ENCODE data around the gene S100A8. TPM values are rescaled to one million over a fixed set of nuclear protein-coding genes. Genes with fewer than 3 reads are reported as not detected.

S100A8 gene
- total and polyA plus RNA-seq, 4 donors = 38.4 to 99.3 (median 41.9) TPM

DNA sequence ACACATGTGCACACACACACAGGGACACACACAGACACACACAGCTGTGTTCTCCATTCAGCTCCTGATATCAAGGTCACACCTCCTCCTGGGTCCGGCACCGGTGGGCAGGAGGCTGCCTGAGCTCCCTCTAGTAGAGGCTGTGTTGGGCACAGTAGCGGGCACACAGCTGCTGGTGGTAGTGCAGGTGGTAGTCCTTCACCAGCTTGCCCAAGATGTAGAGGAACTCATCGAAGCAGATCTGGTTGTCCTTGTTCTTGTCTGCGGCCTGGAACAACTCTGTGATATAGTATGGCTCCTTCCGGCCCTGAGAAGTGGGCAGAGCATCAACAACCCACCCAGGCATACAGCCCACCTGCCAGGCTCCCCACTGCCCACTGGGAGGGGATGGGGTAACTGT is 5.6 kb upstream of the S100A8 start:
- DNase-seq (ENCODE audit: low spot score) = peak; percentile 14
- Histone ChIP-seq H3K36me3 (ENCODE audit: control insufficient read depth in 4 of 4, insufficient read depth in 3 of 4, low read depth in 1 of 4, low read length in 3 of 4) (no peaks in the 10 kb centered on the region), H3K9me3 (ENCODE audit: control insufficient read depth in 4 of 4, low read length in 3 of 4) (no peaks in the 10 kb centered on the region), H3K4me1 (ENCODE audit: control insufficient read depth in 4 of 4, insufficient read depth in 4 of 4, low read length in 3 of 4) (no peaks in the 10 kb centered on the region), H3K9ac (ENCODE audit: low read depth in 1 of 2, low read length in 2 of 2) (peak overlapping the region in 1 of 2 donors; percentile 37), H3K4me3 (ENCODE audit: low read depth in 1 of 3, low read length in 3 of 3) (no peak overlapping the region), H3K27me3 (ENCODE audit: control insufficient read depth in 4 of 4, insufficient read depth in 4 of 4, low read length in 3 of 4) (peaks cover 0 to 5% (median 0%) of the 10 kb centered on the region in 4 donors), H3K27ac (ENCODE audit: low read depth in 1 of 2, low read length in 2 of 2) (no peak overlapping the region)
- TF ChIP-seq, protein P1, sequence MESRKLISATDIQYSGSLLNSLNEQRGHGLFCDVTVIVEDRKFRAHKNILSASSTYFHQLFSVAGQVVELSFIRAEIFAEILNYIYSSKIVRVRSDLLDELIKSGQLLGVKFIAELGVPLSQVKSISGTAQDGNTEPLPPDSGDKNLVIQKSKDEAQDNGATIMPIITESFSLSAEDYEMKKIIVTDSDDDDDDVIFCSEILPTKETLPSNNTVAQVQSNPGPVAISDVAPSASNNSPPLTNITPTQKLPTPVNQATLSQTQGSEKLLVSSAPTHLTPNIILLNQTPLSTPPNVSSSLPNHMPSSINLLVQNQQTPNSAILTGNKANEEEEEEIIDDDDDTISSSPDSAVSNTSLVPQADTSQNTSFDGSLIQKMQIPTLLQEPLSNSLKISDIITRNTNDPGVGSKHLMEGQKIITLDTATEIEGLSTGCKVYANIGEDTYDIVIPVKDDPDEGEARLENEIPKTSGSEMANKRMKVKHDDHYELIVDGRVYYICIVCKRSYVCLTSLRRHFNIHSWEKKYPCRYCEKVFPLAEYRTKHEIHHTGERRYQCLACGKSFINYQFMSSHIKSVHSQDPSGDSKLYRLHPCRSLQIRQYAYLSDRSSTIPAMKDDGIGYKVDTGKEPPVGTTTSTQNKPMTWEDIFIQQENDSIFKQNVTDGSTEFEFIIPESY (IDR thresholded peaks at IDR 0.05) = no peak
- TF ChIP-seq MAX (IDR thresholded peaks at IDR 0.05) = no peak
- TF ChIP-seq RXRA (IDR thresholded peaks at IDR 0.05) = no peak
- TF ChIP-seq, protein P2, sequence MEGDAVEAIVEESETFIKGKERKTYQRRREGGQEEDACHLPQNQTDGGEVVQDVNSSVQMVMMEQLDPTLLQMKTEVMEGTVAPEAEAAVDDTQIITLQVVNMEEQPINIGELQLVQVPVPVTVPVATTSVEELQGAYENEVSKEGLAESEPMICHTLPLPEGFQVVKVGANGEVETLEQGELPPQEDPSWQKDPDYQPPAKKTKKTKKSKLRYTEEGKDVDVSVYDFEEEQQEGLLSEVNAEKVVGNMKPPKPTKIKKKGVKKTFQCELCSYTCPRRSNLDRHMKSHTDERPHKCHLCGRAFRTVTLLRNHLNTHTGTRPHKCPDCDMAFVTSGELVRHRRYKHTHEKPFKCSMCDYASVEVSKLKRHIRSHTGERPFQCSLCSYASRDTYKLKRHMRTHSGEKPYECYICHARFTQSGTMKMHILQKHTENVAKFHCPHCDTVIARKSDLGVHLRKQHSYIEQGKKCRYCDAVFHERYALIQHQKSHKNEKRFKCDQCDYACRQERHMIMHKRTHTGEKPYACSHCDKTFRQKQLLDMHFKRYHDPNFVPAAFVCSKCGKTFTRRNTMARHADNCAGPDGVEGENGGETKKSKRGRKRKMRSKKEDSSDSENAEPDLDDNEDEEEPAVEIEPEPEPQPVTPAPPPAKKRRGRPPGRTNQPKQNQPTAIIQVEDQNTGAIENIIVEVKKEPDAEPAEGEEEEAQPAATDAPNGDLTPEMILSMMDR (IDR thresholded peaks at IDR 0.05; ENCODE audit: low read depth, low read length, missing input control) = no peak
- TF ChIP-seq ATF3 (IDR thresholded peaks at IDR 0.05) = no peak
- TF ChIP-seq FOXA1 (IDR thresholded peaks at IDR 0.05) = no peak
- no peak for TF ChIP-seq JUND (IDR thresholded peaks at IDR 0.05)
- TF ChIP-seq HNF4A (conservative IDR thresholded peaks at IDR 0.05) = no peak
- TF ChIP-seq GABPA (IDR thresholded peaks at IDR 0.05 in 1 of 2, conservative IDR thresholded peaks at IDR 0.05 in 1 of 2) = no peak
- no peak for TF ChIP-seq NR2F2 (IDR thresholded peaks at IDR 0.05)
- TF ChIP-seq RAD21 (IDR thresholded peaks at IDR 0.05) = no peak
- no peak for TF ChIP-seq HNF4G (IDR thresholded peaks at IDR 0.05)
- TF ChIP-seq EGR1 (IDR thresholded peaks at IDR 0.05; ENCODE audit: low read depth in 2 of 2) = no peak
- TF ChIP-seq TAF1 (conservative IDR thresholded peaks at IDR 0.05) = no peak
- no peak for TF ChIP-seq YY1 (IDR thresholded peaks at IDR 0.05)
- no peak for TF ChIP-seq SP1 (IDR thresholded peaks at IDR 0.05)
- TF ChIP-seq REST (IDR thresholded peaks at IDR 0.05) = no peak
- TF ChIP-seq FOXA2 (IDR thresholded peaks at IDR 0.05) = no peak
- whole genome bisulfite sequencing = 75% methylated on average over 6 of the region's 6 CpGs

Measured in liver (tissue), 9 donors.